NCI-H1436 treated with DMSO at 0.1 percent for 48 hours (cell line): ENCODE results near the gene GFY.
"Not testable (repeated sequence)": the region's sequence is repeated elsewhere in the genome, so short reads cannot be mapped to it uniquely, and the experiment has no call there.

ENCODE experiments used
- DNase-seq: peaks from one replicate; lab custom pipeline; 2025; lab: John Stamatoyannopoulos, UW

The GFY gene

GRCh38 chr19:49469828-49470614 is 44.8 kb downstream of the GFY start:
- no peak for DNase-seq

- no peak for DNase-seq
Observed at GRCh38 chr19:49470615-49470978, 45.4 kb downstream of the GFY start.

GRCh38 chr19:49472936-49473335 is 47.7 kb downstream of the GFY start:
- no peak for DNase-seq

- DNase-seq = not testable (repeated sequence)
Observed at GRCh38 chr19:49473501-49473867, 48.3 kb downstream of the GFY start.

- DNase-seq = no peak
Observed at GRCh38 chr19:49473868-49474541, 48.8 kb downstream of the GFY start, which contains the start of gene FLT3LG. FLT3LG (plus strand) TSS chr19:49474215; CDS start chr19:49474640, 425 bp downstream.

- DNase-seq = no peak
Observed at GRCh38 chr19:49474542-49474924, 49.3 kb downstream of the GFY start.

- DNase-seq = no peak
Observed at GRCh38 chr19:49475191-49475917, 50.2 kb downstream of the GFY start.

- DNase-seq = no peak
Observed at GRCh38 chr19:49475995-49476880, 51.0 kb downstream of the GFY start.
